Nephron (organoid): ENCODE results near the gene TSPAN15.

Experiments used
- H3K27ac Mint-ChIP-seq, 3 experiments: 2 replicates each; pipeline ENCODE4 v1.8.0; 2020; ENCODE audit warnings: mixed read lengths in 3 of 3, mild to moderate bottlenecking in 2 of 3, moderate library complexity in 1 of 3
- H3K27me3 Mint-ChIP-seq: 2 replicates; pipeline ENCODE4 v1.8.0; 2021; ENCODE audit warnings: low read depth, mild to moderate bottlenecking, moderate library complexity, mixed read lengths
- H3K36me3 Mint-ChIP-seq: 2 replicates; pipeline ENCODE4 v1.8.0; 2020; ENCODE audit warnings: low read depth, mixed read lengths
- H3K4me1 Mint-ChIP-seq: 2 replicates; pipeline ENCODE4 v1.8.0; 2020; ENCODE audit warnings: mixed read lengths
- H3K4me3 Mint-ChIP-seq, 3 experiments: 2 replicates each; pipeline ENCODE4 v1.8.0; 2020; ENCODE audit warnings: mild to moderate bottlenecking in 3 of 3, mixed read lengths in 3 of 3, moderate library complexity in 2 of 3
- H3K9me3 Mint-ChIP-seq: 2 replicates; pipeline ENCODE4 v1.8.0; 2020; ENCODE audit warnings: mixed read lengths
- TF ChIP-seq, protein P1 (sequence below), 3 experiments: fragments of 200-600 bp; sonication (generic); IDR thresholded peaks; one replicate each; pipeline ENCODE4 v1.5.0; 2021; ENCODE audit warnings: antibody characterized with exemption in 3 of 3; ENCODE audit not compliant: unreplicated experiment in 3 of 3

Gene TSPAN15

DNA sequence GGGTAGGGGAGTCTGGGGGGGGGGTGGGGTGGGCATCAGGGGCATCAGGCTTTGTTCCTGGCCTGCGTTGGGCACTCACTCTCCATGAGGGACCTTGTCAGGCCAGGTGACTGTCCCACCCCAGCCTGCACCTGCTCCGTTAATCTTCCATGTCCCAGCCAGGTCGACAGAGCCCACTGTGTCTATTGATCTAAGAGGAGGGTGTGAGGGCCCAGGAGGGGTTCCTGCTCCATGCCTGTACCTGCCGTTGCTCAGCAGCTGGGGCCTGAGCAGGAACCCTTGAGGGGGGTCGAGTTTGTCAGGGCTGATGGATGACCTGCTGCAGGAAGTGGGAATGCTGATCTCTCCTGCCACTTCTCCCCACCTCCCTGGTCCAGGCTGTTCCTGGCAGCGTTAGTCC is 103.3 kb downstream of the TSPAN15 start:
- Mint-ChIP-seq H3K4me1 (no peaks in the 10 kb centered on the region), H3K36me3 (no peaks in the 10 kb centered on the region), H3K4me3 (no peak overlapping the region), H3K27me3 (peaks cover 58% of the 10 kb centered on the region), H3K27ac (no peak overlapping the region), H3K9me3 (peaks cover 16% of the 10 kb centered on the region)
- TF ChIP-seq, protein P1, sequence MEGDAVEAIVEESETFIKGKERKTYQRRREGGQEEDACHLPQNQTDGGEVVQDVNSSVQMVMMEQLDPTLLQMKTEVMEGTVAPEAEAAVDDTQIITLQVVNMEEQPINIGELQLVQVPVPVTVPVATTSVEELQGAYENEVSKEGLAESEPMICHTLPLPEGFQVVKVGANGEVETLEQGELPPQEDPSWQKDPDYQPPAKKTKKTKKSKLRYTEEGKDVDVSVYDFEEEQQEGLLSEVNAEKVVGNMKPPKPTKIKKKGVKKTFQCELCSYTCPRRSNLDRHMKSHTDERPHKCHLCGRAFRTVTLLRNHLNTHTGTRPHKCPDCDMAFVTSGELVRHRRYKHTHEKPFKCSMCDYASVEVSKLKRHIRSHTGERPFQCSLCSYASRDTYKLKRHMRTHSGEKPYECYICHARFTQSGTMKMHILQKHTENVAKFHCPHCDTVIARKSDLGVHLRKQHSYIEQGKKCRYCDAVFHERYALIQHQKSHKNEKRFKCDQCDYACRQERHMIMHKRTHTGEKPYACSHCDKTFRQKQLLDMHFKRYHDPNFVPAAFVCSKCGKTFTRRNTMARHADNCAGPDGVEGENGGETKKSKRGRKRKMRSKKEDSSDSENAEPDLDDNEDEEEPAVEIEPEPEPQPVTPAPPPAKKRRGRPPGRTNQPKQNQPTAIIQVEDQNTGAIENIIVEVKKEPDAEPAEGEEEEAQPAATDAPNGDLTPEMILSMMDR (IDR thresholded peaks at IDR 0.05; ENCODE audit: unreplicated experiment in 3 of 3): no peak
